H9 (cell line): Measurements from ENCODE around the gene PPM1H. TPM values are rescaled to one million over a fixed set of nuclear protein-coding genes. Genes with fewer than 3 reads are reported as not detected.

Experiments
- DNase-seq: peaks from one replicate; pipeline ENCODE4 v3.0.0-alpha.2; 2017
- H2AFZ ChIP-seq: one replicate; pipeline ENCODE4 v1.6.1; 2013; ENCODE audit warnings: mild to moderate bottlenecking, low read length, control low read depth, moderate library complexity
- H2AK5ac ChIP-seq: 2 replicates; pipeline ENCODE4 v1.6.1; 2013; ENCODE audit warnings: low read length, control low read depth, mixed read lengths; ENCODE audit not compliant: insufficient read length
- H2BK120ac ChIP-seq: one replicate; pipeline ENCODE4 v1.6.1; 2013; ENCODE audit warnings: low read depth, mild to moderate bottlenecking, low read length, control low read depth, inconsistent platforms; ENCODE audit not compliant: poor library complexity, severe bottlenecking
- H2BK12ac ChIP-seq: 2 replicates; pipeline ENCODE4 v1.6.1; 2013; ENCODE audit warnings: low read length, control low read depth, mixed read lengths, low read depth; ENCODE audit not compliant: insufficient read length
- H2BK15ac ChIP-seq: 2 replicates; pipeline ENCODE4 v1.6.1; 2013; ENCODE audit warnings: low read depth, low read length, control low read depth
- H2BK20ac ChIP-seq: one replicate; pipeline ENCODE4 v1.6.1; 2013; ENCODE audit warnings: low read depth, mild to moderate bottlenecking, low read length, control low read depth, inconsistent platforms; ENCODE audit not compliant: poor library complexity, severe bottlenecking
- H2BK5ac ChIP-seq: 2 replicates; pipeline ENCODE4 v1.6.1; 2013; ENCODE audit warnings: low read length, control low read depth, mixed read lengths; ENCODE audit not compliant: insufficient read length
- H3K14ac ChIP-seq: 2 replicates; pipeline ENCODE4 v1.6.1; 2013; ENCODE audit warnings: low read length, control low read depth; ENCODE audit not compliant: insufficient read depth
- H3K18ac ChIP-seq: 2 replicates; pipeline ENCODE4 v1.6.1; 2013; ENCODE audit warnings: low read depth, mild to moderate bottlenecking, mixed read lengths, low read length, control low read depth; ENCODE audit not compliant: insufficient read length
- H3K23ac ChIP-seq: 2 replicates; pipeline ENCODE4 v1.6.1; 2013; ENCODE audit warnings: low read length, control low read depth, mixed read lengths, low read depth; ENCODE audit not compliant: insufficient read length
- H3K23me2 ChIP-seq: 2 replicates; pipeline ENCODE4 v1.6.1; 2013; ENCODE audit warnings: low read depth, mild to moderate bottlenecking, mixed read lengths, low read length, control low read depth; ENCODE audit not compliant: insufficient read length, poor library complexity, severe bottlenecking
- H3K27ac ChIP-seq: 2 replicates; pipeline ENCODE4 v1.5.1; 2013; ENCODE audit warnings: low read length, control low read depth, mixed read lengths, low read depth; ENCODE audit not compliant: insufficient read length
- H3K27me3 ChIP-seq: 2 replicates; pipeline ENCODE4 v1.6.1; 2013; ENCODE audit warnings: low read length, control low read depth, inconsistent platforms; ENCODE audit not compliant: insufficient read depth
- H3K4ac ChIP-seq: 2 replicates; pipeline ENCODE4 v1.6.1; 2013; ENCODE audit warnings: low read depth, mild to moderate bottlenecking, control low read depth, inconsistent platforms, low read length, moderate library complexity
- H3K4me1 ChIP-seq: 2 replicates; pipeline ENCODE4 v1.6.1; 2013; ENCODE audit warnings: low read length, control low read depth, inconsistent platforms; ENCODE audit not compliant: insufficient read depth
- H3K4me2 ChIP-seq: 2 replicates; pipeline ENCODE4 v1.6.1; 2013; ENCODE audit warnings: low read length, control low read depth, mixed read lengths; ENCODE audit not compliant: insufficient read length, insufficient read depth
- H3K56ac ChIP-seq: 2 replicates; pipeline ENCODE4 v1.6.1; 2013; ENCODE audit warnings: low read depth, mild to moderate bottlenecking, mixed read lengths, low read length, control low read depth; ENCODE audit not compliant: insufficient read length
- H3K79me1 ChIP-seq: 2 replicates; pipeline ENCODE4 v1.6.1; 2013; ENCODE audit warnings: low read depth, mild to moderate bottlenecking, moderate library complexity, low read length, control low read depth, inconsistent platforms; ENCODE audit not compliant: insufficient read depth, poor library complexity, severe bottlenecking
- H3K79me2 ChIP-seq: 2 replicates; pipeline ENCODE4 v1.6.1; 2013; ENCODE audit warnings: low read length, control low read depth, inconsistent platforms; ENCODE audit not compliant: insufficient read depth
- H3K9ac ChIP-seq: 2 replicates; pipeline ENCODE4 v1.6.1; 2013; ENCODE audit warnings: low read length, control low read depth, mixed read lengths; ENCODE audit not compliant: insufficient read length; ENCODE audit errors: extremely low read depth
- H3K9me3 ChIP-seq: one replicate; pipeline ENCODE4 v1.6.1; 2013; ENCODE audit warnings: low read depth, low read length, inconsistent platforms; ENCODE audit not compliant: control insufficient read depth
- H3T11ph ChIP-seq: one replicate; pipeline ENCODE4 v1.6.1; 2013; ENCODE audit warnings: mild to moderate bottlenecking, low read length, control low read depth, inconsistent platforms
- H4K20me1 ChIP-seq: one replicate; pipeline ENCODE4 v1.6.1; 2013; ENCODE audit not compliant: control insufficient read depth, insufficient read length, insufficient read depth
- H4K5ac ChIP-seq: 2 replicates; pipeline ENCODE4 v1.6.1; 2013; ENCODE audit warnings: low read depth, mild to moderate bottlenecking, mixed read lengths, low read length, control low read depth; ENCODE audit not compliant: insufficient read length
- H4K8ac ChIP-seq: replicated peaks from 2 replicates; pipeline ENCODE4 v1.6.1; 2013; ENCODE audit warnings: low read length, control low read depth, mixed read lengths, low read depth; ENCODE audit not compliant: insufficient read length
- H4K91ac ChIP-seq: 2 replicates; pipeline ENCODE4 v1.6.1; 2013; ENCODE audit warnings: low read depth, mild to moderate bottlenecking, moderate library complexity, mixed read lengths, low read length, control low read depth; ENCODE audit not compliant: insufficient read length
- H3K27ac Mint-ChIP-seq, 3 experiments: 2 replicates in 2 of 3; 3 replicates in 1 of 3; pipeline ENCODE4 v1.8.0; 2020 to 2021; ENCODE audit warnings: mixed read lengths in 3 of 3, mild to moderate bottlenecking in 1 of 3, moderate library complexity in 1 of 3
- H3K27me3 Mint-ChIP-seq: 2 replicates; pipeline ENCODE4 v1.8.0; 2021; ENCODE audit warnings: low read depth, mild to moderate bottlenecking, moderate library complexity, mixed read lengths
- H3K36me3 Mint-ChIP-seq, 3 experiments: 2 replicates in 2 of 3; 3 replicates in 1 of 3; pipeline ENCODE4 v1.8.0; 2020 to 2021; ENCODE audit warnings: low read depth in 3 of 3, mixed read lengths in 3 of 3; ENCODE audit not compliant: insufficient read depth in 1 of 3
- H3K4me1 Mint-ChIP-seq, 2 experiments: 2 replicates each; pipeline ENCODE4 v1.8.0; 2020; ENCODE audit warnings: mixed read lengths in 2 of 2
- H3K4me3 Mint-ChIP-seq, 2 experiments: 2 replicates in 1 of 2; 3 replicates in 1 of 2; pipeline ENCODE4 v1.8.0; 2020 to 2021; ENCODE audit warnings: mild to moderate bottlenecking in 2 of 2, mixed read lengths in 2 of 2, moderate library complexity in 1 of 2
- H3K9me3 Mint-ChIP-seq, 2 experiments: 2 replicates in 1 of 2; 3 replicates in 1 of 2; pipeline ENCODE4 v1.8.0; 2020; ENCODE audit warnings: mild to moderate bottlenecking in 2 of 2, mixed read lengths in 2 of 2, moderate library complexity in 1 of 2
- CTCF ChIP-seq: fragments of 200-600 bp; sonication (generic); conservative IDR thresholded peaks from 3 replicates; pipeline ENCODE4 v1.8.0; 2021; ENCODE audit warnings: antibody characterized with exemption, mild to moderate bottlenecking
- WGBS: extraction: QIAGEN DNeasy Blood & Tissue Kit; methylation state at CpG from one replicate; pipeline ENCODE4 v1.1.7; 2013; ENCODE audit warnings: missing lambda C conversion rate, low lambda C conversion rate, mixed read lengths; ENCODE audit not compliant: insufficient read length; ENCODE audit errors: extremely low coverage; 5-methylcytosine and 5-hydroxymethylcytosine counted together
- total RNA-seq: library from RNA; stranded (reverse); gene quantifications from 2 replicates; pipeline ENCODE4 v1.2.1, GENCODE V29; 2021

The PPM1H gene
- total RNA-seq, 1 experiment from 2014 or later = 22.1 TPM

GRCh38 chr12:62865065-62865464, 69.9 kb downstream of the PPM1H start:
- Histone ChIP-seq H3K27ac (no peak overlapping the region), H3K23ac (no peak overlapping the region), H3T11ph (no peak overlapping the region), H3K9ac (no peak overlapping the region), H2BK15ac (no peak overlapping the region), H4K5ac (no peak overlapping the region), H4K20me1 (no peaks in the 10 kb centered on the region), H2AFZ (no peak overlapping the region), H2BK12ac (no peak overlapping the region), H3K56ac (no peak overlapping the region), H3K23me2 (no peaks in the 10 kb centered on the region), H3K4ac (no peak overlapping the region), H3K18ac (no peak overlapping the region), H3K79me1 (no peaks in the 10 kb centered on the region), H3K9me3 (no peaks in the 10 kb centered on the region), H2AK5ac (no peak overlapping the region), H3K4me2 (no peak overlapping the region), H3K27me3 (no peaks in the 10 kb centered on the region), H4K91ac (no peak overlapping the region), H2BK20ac (no peak overlapping the region), H2BK5ac (no peak overlapping the region), H4K8ac (no peak overlapping the region), H3K79me2 (no peaks in the 10 kb centered on the region; the same call in 1 of the 2 replicates), H2BK120ac (no peak overlapping the region), H3K4me1 (peaks cover 22% of the 10 kb centered on the region), H3K14ac (no peak overlapping the region; the same call in 1 of the 2 replicates)
- H3K36me3 Mint-ChIP-seq = no peaks in the 10 kb centered on the region
- H3K27ac Mint-ChIP-seq = no peak overlapping the region; a peak in 1 of 7 replicates
- WGBS = no CpG with 5 or more reads among the region's 2 CpGs
- H3K27me3 Mint-ChIP-seq = peaks cover 6% of the 10 kb centered on the region
- H3K4me1 Mint-ChIP-seq = peaks cover 39 to 49% of the 10 kb centered on the region in 2 experiments
- DNase-seq = no peak
- no peak overlapping the region for H3K4me3 Mint-ChIP-seq
- H3K9me3 Mint-ChIP-seq = no peaks in the 10 kb centered on the region
- no peak for TF ChIP-seq CTCF
